ENCODE data around the gene HLA-DQB2.
A peak's percentile ranks its signal among the peaks of the same experiment; 100 is the strongest.

The HLA-DQB2 gene

GRCh38 chr6:32741031-32741960, 22.0 kb downstream of the HLA-DQB2 start, which contains the start of gene HLA-DQA2:
Gene HLA-DQA2 (plus strand): TSS chr6:32741391. CDS start chr6:32741444, 53 bp downstream.
- Histone ChIP-seq H3K4me2 (ENCODE audit: low read length) (no peak within 1 kb of the TSS), H3K4me1 (ENCODE audit: low read length) (peaks cover 5% of the 10 kb centered on the region; the same call in 1 of the 2 replicates), H2AFZ (ENCODE audit: low read depth, low read length) (no peak within 1 kb of the TSS), H3K9ac (ENCODE audit: low read length) (no peak within 1 kb of the TSS), H3K36me3 (replicated peaks; ENCODE audit: low read depth, low read length) (no peaks in the 10 kb centered on the region), H3K4me3 (ENCODE audit: low read length) (no peak within 1 kb of the TSS), H3K27me3 (ENCODE audit: low read depth, low read length) (no peaks in the 10 kb centered on the region), H3K9me3 (ENCODE audit: insufficient read depth, low read length) (no peaks in the 10 kb centered on the region), H3K27ac (ENCODE audit: low read length) (no peak within 1 kb of the TSS), H4K20me1 (ENCODE audit: insufficient read depth, low read length) (no peaks in the 10 kb centered on the region), H3K79me2 (ENCODE audit: low read length) (0 out of 2 replicates have a peak, but pooled peaks cover 3% of the 10 kb centered on the region)
- TF ChIP-seq EZH2phosphoT487 (IDR thresholded peaks at IDR 0.05; ENCODE audit: low read depth): no peak
- TF ChIP-seq, protein P1, sequence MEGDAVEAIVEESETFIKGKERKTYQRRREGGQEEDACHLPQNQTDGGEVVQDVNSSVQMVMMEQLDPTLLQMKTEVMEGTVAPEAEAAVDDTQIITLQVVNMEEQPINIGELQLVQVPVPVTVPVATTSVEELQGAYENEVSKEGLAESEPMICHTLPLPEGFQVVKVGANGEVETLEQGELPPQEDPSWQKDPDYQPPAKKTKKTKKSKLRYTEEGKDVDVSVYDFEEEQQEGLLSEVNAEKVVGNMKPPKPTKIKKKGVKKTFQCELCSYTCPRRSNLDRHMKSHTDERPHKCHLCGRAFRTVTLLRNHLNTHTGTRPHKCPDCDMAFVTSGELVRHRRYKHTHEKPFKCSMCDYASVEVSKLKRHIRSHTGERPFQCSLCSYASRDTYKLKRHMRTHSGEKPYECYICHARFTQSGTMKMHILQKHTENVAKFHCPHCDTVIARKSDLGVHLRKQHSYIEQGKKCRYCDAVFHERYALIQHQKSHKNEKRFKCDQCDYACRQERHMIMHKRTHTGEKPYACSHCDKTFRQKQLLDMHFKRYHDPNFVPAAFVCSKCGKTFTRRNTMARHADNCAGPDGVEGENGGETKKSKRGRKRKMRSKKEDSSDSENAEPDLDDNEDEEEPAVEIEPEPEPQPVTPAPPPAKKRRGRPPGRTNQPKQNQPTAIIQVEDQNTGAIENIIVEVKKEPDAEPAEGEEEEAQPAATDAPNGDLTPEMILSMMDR (IDR thresholded peaks at IDR 0.05; ENCODE audit: low read depth, low read length): no peak

DNA sequence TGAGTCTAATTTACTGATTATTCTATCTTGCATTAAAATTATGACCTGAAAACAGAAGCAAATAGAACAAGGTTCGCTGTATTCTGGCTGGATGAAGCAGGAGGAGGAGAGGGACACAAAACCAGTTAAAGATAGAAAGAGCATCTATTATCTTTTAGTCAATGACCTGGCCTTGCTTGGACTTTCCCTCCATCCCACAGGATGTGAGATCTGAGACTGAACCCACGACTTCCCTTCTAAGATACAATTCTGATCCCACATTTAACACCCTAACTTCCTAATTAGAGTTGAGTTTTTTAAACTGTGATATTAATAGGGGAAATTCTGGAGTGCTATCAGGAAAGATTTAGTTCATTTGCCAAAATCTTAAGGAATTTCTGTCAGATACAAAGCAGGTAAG, 25.2 kb downstream of the HLA-DQB2 start:
- H3K9ac ChIP-seq (ENCODE audit: low read length): no peak overlapping the region
- H2AFZ ChIP-seq (ENCODE audit: low read depth, low read length): no peak overlapping the region

GRCh38 chr6:32718879-32719278, 44.5 kb downstream of the HLA-DQB2 start:
- Histone ChIP-seq H3K4me2 (ENCODE audit: low read length) (no peak overlapping the region), H2AFZ (ENCODE audit: low read depth, low read length) (no peak overlapping the region), H3K27ac (ENCODE audit: low read length) (no peak overlapping the region)

More for the DNA sequence above, 25.2 kb downstream of the HLA-DQB2 start:
- H3K9me3 ChIP-seq (ENCODE audit: insufficient read depth, low read length): no peaks in the 10 kb centered on the region
- H3K4me1 ChIP-seq (ENCODE audit: low read length): peaks cover 5% of the 10 kb centered on the region; the same call in 1 of the 2 replicates
- H4K20me1 ChIP-seq (ENCODE audit: insufficient read depth, low read length): no peaks in the 10 kb centered on the region
- no peaks in the 10 kb centered on the region for H3K27me3 ChIP-seq (ENCODE audit: low read depth, low read length)
- TF ChIP-seq EZH2phosphoT487 (IDR thresholded peaks at IDR 0.05; ENCODE audit: low read depth): no peak
- TF ChIP-seq, protein P1 (IDR thresholded peaks at IDR 0.05; ENCODE audit: low read depth, low read length): no peak
- H3K4me3 ChIP-seq (ENCODE audit: low read length): no peak overlapping the region
- H3K4me2 ChIP-seq (ENCODE audit: low read length): no peak overlapping the region
- H3K79me2 ChIP-seq (ENCODE audit: low read length): no peaks in the 10 kb centered on the region
- no peaks in the 10 kb centered on the region for H3K36me3 ChIP-seq (replicated peaks; ENCODE audit: low read depth, low read length)
- H3K27ac ChIP-seq (ENCODE audit: low read length): no peak overlapping the region

DNA sequence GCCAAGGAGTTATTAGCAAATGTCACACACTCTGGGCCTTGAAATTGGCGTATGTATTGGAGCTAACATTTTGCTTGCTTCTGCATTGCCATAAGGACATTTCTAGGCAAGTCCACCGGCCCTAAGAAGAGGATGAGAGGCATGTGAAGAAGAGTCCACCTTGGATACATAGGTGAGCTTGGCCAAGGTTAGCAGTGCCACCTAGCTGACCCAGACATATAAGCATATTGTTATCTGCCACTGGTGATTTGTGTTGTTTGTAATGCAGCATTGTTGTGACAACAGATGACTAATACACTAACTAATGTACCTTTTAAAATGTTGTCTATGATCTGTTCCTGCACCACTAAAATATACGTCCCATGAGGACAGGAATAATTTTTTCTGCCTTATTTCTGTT, 46.9 kb downstream of the HLA-DQB2 start:
- H3K27me3 ChIP-seq (ENCODE audit: low read depth, low read length): no peaks in the 10 kb centered on the region
- no peak overlapping the region for H3K9ac ChIP-seq (ENCODE audit: low read length)

More at GRCh38 chr6:32718879-32719278, 44.5 kb downstream of the HLA-DQB2 start:
- Histone ChIP-seq H3K4me3 (ENCODE audit: low read length) (no peak overlapping the region), H3K36me3 (replicated peaks; ENCODE audit: low read depth, low read length) (no peaks in the 10 kb centered on the region), H4K20me1 (ENCODE audit: insufficient read depth, low read length) (no peaks in the 10 kb centered on the region), H3K4me1 (ENCODE audit: low read length) (peaks cover 5% of the 10 kb centered on the region; the same call in 1 of the 2 replicates), H3K79me2 (ENCODE audit: low read length) (no peaks in the 10 kb centered on the region), H3K9me3 (ENCODE audit: insufficient read depth, low read length) (no peaks in the 10 kb centered on the region), H3K27me3 (ENCODE audit: low read depth, low read length) (no peaks in the 10 kb centered on the region), H3K9ac (ENCODE audit: low read length) (no peak overlapping the region)
- TF ChIP-seq, protein P1 (IDR thresholded peaks at IDR 0.05; ENCODE audit: low read depth, low read length): no peak

More for the DNA sequence above, 46.9 kb downstream of the HLA-DQB2 start:
- no peaks in the 10 kb centered on the region for H3K9me3 ChIP-seq (ENCODE audit: insufficient read depth, low read length)
- no peak overlapping the region for H3K4me3 ChIP-seq (ENCODE audit: low read length)
- no peak overlapping the region for H2AFZ ChIP-seq (ENCODE audit: low read depth, low read length)
- H3K4me1 ChIP-seq (ENCODE audit: low read length): peaks cover 11% of the 10 kb centered on the region; the same call in 1 of the 2 replicates
- no peak overlapping the region for H3K27ac ChIP-seq (ENCODE audit: low read length)
- H3K36me3 ChIP-seq (replicated peaks; ENCODE audit: low read depth, low read length): no peaks in the 10 kb centered on the region
- no peaks in the 10 kb centered on the region for H3K79me2 ChIP-seq (ENCODE audit: low read length)
- no peak for TF ChIP-seq EZH2phosphoT487 (IDR thresholded peaks at IDR 0.05; ENCODE audit: low read depth)
- TF ChIP-seq, protein P1 (IDR thresholded peaks at IDR 0.05; ENCODE audit: low read depth, low read length): peak; percentile 25
- H3K4me2 ChIP-seq (ENCODE audit: low read length): no peak overlapping the region
- no peaks in the 10 kb centered on the region for H4K20me1 ChIP-seq (ENCODE audit: insufficient read depth, low read length)

Data from OCI-LY3 (cell line).